ENCODE results near the gene SYNGAP1.
"Not testable (repeated sequence)": the region's sequence is repeated elsewhere in the genome, so short reads cannot be mapped to it uniquely, and the experiment has no call there.

Gene SYNGAP1

GRCh38 chr6:33419580-33420490 is at the start of gene SYNGAP1:
Gene SYNGAP1 (plus strand): TSS chr6:33420065. CDS start chr6:33420265, 200 bp downstream.
- peak; percentile 46 to 52 for DNase-seq

- DNase-seq, result not testable (repeated sequence)
Observed at GRCh38 chr6:33371901-33372300, 48.0 kb upstream of the SYNGAP1 start.

GRCh38 chr6:33372526-33373123 is 47.2 kb upstream of the SYNGAP1 start:
- no peak for DNase-seq

- no peak for DNase-seq
Observed at GRCh38 chr6:33373960-33374910, 45.6 kb upstream of the SYNGAP1 start.

- DNase-seq, result no peak
Observed at GRCh38 chr6:33375143-33375671, 44.7 kb upstream of the SYNGAP1 start.

- DNase-seq, result no peak
Observed at GRCh38 chr6:33377171-33377570, 42.7 kb upstream of the SYNGAP1 start.

GRCh38 chr6:33379184-33379583 is 40.7 kb upstream of the SYNGAP1 start:
- not testable (repeated sequence) for DNase-seq

GRCh38 chr6:33380272-33380981 is 39.4 kb upstream of the SYNGAP1 start:
- DNase-seq, result no peak

- no peak for DNase-seq
Observed at GRCh38 chr6:33383427-33384185, 36.3 kb upstream of the SYNGAP1 start.

- DNase-seq, result no peak
Observed at GRCh38 chr6:33384581-33385020, 35.3 kb upstream of the SYNGAP1 start.

GRCh38 chr6:33390173-33390572 is 29.7 kb upstream of the SYNGAP1 start:
- DNase-seq, result no peak

GRCh38 chr6:33390767-33391277 is 29.0 kb upstream of the SYNGAP1 start:
- DNase-seq, result no peak

GRCh38 chr6:33391278-33391921 is 28.5 kb upstream of the SYNGAP1 start, which contains the start of gene KIFC1:
Gene KIFC1 (plus strand): TSS chr6:33391823. CDS start chr6:33391986, 163 bp downstream.
- DNase-seq, result peak; percentile 98

- DNase-seq, result no peak
Observed at GRCh38 chr6:33391922-33392594, 27.8 kb upstream of the SYNGAP1 start.

- DNase-seq, result no peak
Observed at GRCh38 chr6:33392595-33392948, 27.3 kb upstream of the SYNGAP1 start.

GRCh38 chr6:33392979-33393378 is 26.9 kb upstream of the SYNGAP1 start:
- DNase-seq, result no peak

- no peak for DNase-seq
Observed at GRCh38 chr6:33397541-33397940, 22.3 kb upstream of the SYNGAP1 start.

GRCh38 chr6:33398601-33399000 is 21.3 kb upstream of the SYNGAP1 start:
- not testable (repeated sequence) for DNase-seq

GRCh38 chr6:33399881-33400280 is 20.0 kb upstream of the SYNGAP1 start:
- DNase-seq, result not testable (repeated sequence)

GRCh38 chr6:33404884-33405283 is 15.0 kb upstream of the SYNGAP1 start:
- no peak for DNase-seq
